HepG2 (cell line): ENCODE measurements around the gene ABI3. TPM values are rescaled to one million over a fixed set of nuclear protein-coding genes. Genes with fewer than 3 reads are reported as not detected.

ENCODE experiments used
- ARHGAP35 ChIP-seq: sonication (generic); formaldehyde crosslinking; IDR thresholded peaks from 2 replicates; pipeline ENCODE4 v1.9.0; 2022; ENCODE audit warnings: mild to moderate bottlenecking, inconsistent platforms, moderate library complexity, missing genetic modification reagents, borderline replicate concordance
- FLYWCH1 ChIP-seq: sonication (generic); formaldehyde crosslinking; IDR thresholded peaks from 2 replicates; pipeline ENCODE4 v1.8.1; 2023; ENCODE audit warnings: mild to moderate bottlenecking, missing genetic modification reagents
- MAZ ChIP-seq, 2 experiments: sonication (generic) in 1 of 2; formaldehyde crosslinking in 1 of 2; IDR thresholded peaks; 2 replicates each; pipeline versions ENCODE4 v1.5.0 to v1.6.1; 2012 to 2020; ENCODE audit warnings: low read depth in 2 of 2, mild to moderate bottlenecking in 2 of 2, borderline replicate concordance in 1 of 2, improper control_type of control experiment in 1 of 2, low read length in 1 of 2, missing genetic modification reagents in 1 of 2, moderate library complexity in 1 of 2
- NR3C1 ChIP-seq: sonication (generic); formaldehyde crosslinking; IDR thresholded peaks from 2 replicates; pipeline ENCODE4 v1.4.0; 2020; ENCODE audit warnings: missing genetic modification reagents
- TOPORS ChIP-seq: sonication (generic); formaldehyde crosslinking; IDR thresholded peaks from 2 replicates; pipeline ENCODE4 v1.8.0; 2023; ENCODE audit warnings: mild to moderate bottlenecking, missing genetic modification reagents
- ZBTB42 ChIP-seq: sonication (generic); formaldehyde crosslinking; IDR thresholded peaks from 2 replicates; pipeline ENCODE4 v1.5.0; 2020; ENCODE audit warnings: mild to moderate bottlenecking, missing genetic modification reagents
- polyA plus RNA-seq, 8 experiments: library from polyadenylated mRNA; depleted of rRNA in 3 of 8; stranded (reverse) in 7 of 8; unstranded in 1 of 8; fragments of >200 nt; fragmentation: Illumina TruSeq in 4 of 8; extraction: Trizol in 4 of 8; gene quantifications; 2 replicates each; pipeline versions ENCODE4 v1.2.1 to v1.2.3, GENCODE V29; 2011 to 2016; ENCODE audit warnings: low read depth in 4 of 8, missing spikeins in 1 of 8, mixed read lengths in 1 of 8; ENCODE audit not compliant: insufficient read depth in 1 of 8
- total RNA-seq, 5 experiments: library from RNA; depleted of rRNA; stranded (reverse); fragments of >200 nt; fragmentation: Illumina TruSeq; extraction: Trizol; gene quantifications; 2 replicates each; pipeline ENCODE4 v1.2.3, GENCODE V29; 2016; ENCODE audit warnings: low read depth in 1 of 5
- TF ChIP-seq, protein P1 (sequence below): sonication (generic); formaldehyde crosslinking; conservative IDR thresholded peaks from 2 replicates; pipeline ENCODE4 v1.5.0; 2020; ENCODE audit warnings: missing genetic modification reagents
- TF ChIP-seq, protein P2 (sequence below): sonication (generic); formaldehyde crosslinking; IDR thresholded peaks from 2 replicates; pipeline ENCODE4 v1.5.0; 2020; ENCODE audit warnings: missing genetic modification reagents
- TF ChIP-seq, protein P3 (sequence below): sonication (generic); formaldehyde crosslinking; IDR thresholded peaks from one replicate; pipeline ENCODE4 v1.5.1; 2020; ENCODE audit warnings: mild to moderate bottlenecking, missing genetic modification reagents; ENCODE audit errors: not compliant biosample characterization
- TF ChIP-seq, protein P4 (sequence below): sonication (generic); formaldehyde crosslinking; IDR thresholded peaks from 2 replicates; pipeline ENCODE4 v1.4.0; 2020; ENCODE audit warnings: missing genetic modification reagents, low read depth, mild to moderate bottlenecking, borderline replicate concordance

ABI3 gene
- total and polyA plus RNA-seq, 2 of the 13 experiments (the other 11 are each of a cell fraction or from before 2014, with no cell fraction given), result not detected

DNA sequence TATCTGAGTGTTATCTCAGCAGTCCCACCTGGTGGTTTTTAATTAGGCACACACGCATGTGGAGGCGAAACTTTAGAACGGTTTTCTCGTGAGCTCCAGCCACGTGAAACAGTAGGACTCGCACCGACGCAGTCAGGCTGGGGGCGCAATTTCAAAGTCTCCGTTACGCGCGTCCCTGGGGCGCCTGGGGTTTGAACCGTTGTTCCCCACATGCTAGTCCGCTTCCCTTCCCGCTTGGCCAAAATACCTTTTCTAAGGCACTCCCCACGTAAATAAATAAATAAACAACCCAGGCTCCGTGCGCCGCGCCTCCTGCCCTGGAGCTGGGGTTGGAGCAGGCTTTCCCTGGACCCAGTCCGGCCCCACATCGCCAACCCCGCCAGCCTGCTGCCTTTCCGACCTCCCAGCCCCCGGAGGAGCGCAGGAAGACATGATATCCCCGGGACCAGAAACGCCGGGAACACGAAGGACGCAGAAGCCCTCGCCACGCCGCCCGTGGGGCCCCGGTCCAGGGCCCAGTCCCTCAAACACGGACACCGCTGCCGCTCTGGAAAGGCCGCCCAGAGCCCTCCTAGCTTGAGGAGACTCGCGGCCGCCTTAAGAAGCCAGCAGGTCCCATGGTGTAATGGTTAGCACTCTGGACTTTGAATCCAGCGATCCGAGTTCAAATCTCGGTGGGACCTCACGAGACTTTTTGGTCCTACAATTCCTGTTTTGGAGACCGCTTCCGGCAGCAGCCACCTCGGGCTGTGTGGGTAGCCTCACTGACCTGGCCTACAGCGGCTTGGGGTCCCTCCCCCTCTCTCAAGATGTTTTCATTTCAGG lies 18.4 kb upstream of the ABI3 start (continued):
- TF ChIP-seq, protein P1, sequence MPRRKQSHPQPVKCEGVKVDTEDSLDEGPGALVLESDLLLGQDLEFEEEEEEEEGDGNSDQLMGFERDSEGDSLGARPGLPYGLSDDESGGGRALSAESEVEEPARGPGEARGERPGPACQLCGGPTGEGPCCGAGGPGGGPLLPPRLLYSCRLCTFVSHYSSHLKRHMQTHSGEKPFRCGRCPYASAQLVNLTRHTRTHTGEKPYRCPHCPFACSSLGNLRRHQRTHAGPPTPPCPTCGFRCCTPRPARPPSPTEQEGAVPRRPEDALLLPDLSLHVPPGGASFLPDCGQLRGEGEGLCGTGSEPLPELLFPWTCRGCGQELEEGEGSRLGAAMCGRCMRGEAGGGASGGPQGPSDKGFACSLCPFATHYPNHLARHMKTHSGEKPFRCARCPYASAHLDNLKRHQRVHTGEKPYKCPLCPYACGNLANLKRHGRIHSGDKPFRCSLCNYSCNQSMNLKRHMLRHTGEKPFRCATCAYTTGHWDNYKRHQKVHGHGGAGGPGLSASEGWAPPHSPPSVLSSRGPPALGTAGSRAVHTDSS (CRISPR knock-in tag), result peak; percentile 90; the same call in 1 of the 2 replicates
- TF ChIP-seq, protein P2, sequence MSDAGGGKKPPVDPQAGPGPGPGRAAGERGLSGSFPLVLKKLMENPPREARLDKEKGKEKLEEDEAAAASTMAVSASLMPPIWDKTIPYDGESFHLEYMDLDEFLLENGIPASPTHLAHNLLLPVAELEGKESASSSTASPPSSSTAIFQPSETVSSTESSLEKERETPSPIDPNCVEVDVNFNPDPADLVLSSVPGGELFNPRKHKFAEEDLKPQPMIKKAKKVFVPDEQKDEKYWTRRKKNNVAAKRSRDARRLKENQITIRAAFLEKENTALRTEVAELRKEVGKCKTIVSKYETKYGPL (CRISPR knock-in tag), result peak; percentile 86; the same call in 1 of the 2 replicates
- TF ChIP-seq FLYWCH1 (CRISPR knock-in tag), result no peak; the same call in 1 of the 2 replicates
- TF ChIP-seq, protein P3, sequence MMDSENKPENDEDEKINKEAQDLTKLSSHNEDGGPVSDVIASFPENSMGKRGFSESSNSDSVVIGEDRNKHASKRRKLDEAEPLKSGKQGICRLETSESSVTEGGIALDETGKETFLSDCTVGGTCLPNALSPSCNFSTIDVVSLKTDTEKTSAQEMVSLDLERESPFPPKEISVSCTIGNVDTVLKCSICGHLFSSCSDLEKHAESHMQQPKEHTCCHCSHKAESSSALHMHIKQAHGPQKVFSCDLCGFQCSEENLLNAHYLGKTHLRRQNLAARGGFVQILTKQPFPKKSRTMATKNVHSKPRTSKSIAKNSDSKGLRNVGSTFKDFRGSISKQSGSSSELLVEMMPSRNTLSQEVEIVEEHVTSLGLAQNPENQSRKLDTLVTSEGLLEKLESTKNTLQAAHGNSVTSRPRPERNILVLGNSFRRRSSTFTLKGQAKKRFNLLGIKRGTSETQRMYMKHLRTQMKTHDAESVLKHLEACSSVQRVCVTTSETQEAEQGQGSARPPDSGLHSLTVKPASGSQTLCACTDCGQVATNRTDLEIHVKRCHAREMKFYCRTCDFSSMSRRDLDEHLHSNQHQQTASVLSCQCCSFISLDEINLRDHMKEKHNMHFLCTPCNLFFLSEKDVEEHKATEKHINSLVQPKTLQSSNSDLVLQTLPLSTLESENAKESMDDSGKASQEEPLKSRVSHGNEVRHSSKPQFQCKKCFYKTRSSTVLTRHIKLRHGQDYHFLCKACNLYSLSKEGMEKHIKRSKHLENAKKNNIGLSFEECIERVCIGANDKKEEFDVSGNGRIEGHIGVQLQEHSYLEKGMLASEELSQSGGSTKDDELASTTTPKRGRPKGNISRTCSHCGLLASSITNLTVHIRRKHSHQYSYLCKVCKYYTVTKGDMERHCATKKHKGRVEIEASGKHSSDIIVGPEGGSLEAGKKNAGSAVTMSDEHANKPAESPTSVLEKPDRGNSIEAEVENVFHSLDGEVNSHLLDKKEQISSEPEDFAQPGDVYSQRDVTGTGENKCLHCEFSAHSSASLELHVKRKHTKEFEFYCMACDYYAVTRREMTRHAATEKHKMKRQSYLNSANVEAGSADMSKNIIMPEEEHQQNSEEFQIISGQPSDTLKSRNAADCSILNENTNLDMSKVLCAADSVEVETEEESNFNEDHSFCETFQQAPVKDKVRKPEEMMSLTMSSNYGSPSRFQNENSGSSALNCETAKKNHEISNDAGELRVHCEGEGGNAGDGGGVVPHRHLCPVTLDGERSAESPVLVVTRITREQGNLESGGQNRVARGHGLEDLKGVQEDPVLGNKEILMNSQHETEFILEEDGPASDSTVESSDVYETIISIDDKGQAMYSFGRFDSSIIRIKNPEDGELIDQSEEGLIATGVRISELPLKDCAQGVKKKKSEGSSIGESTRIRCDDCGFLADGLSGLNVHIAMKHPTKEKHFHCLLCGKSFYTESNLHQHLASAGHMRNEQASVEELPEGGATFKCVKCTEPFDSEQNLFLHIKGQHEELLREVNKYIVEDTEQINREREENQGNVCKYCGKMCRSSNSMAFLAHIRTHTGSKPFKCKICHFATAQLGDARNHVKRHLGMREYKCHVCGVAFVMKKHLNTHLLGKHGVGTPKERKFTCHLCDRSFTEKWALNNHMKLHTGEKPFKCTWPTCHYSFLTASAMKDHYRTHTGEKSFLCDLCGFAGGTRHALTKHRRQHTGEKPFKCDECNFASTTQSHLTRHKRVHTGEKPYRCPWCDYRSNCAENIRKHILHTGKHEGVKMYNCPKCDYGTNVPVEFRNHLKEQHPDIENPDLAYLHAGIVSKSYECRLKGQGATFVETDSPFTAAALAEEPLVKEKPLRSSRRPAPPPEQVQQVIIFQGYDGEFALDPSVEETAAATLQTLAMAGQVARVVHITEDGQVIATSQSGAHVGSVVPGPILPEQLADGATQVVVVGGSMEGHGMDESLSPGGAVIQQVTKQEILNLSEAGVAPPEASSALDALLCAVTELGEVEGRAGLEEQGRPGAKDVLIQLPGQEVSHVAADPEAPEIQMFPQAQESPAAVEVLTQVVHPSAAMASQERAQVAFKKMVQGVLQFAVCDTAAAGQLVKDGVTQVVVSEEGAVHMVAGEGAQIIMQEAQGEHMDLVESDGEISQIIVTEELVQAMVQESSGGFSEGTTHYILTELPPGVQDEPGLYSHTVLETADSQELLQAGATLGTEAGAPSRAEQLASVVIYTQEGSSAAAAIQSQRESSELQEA, result peak; percentile 60
- TF ChIP-seq NR3C1 (CRISPR knock-in tag), result no peak
- TF ChIP-seq ZBTB42, result peak; percentile 90
- peak; percentile 32; the same call in 1 of the 2 replicates for TF ChIP-seq ARHGAP35 (CRISPR knock-in tag)
- TF ChIP-seq MAZ (IDR thresholded peaks at IDR 0.05; ENCODE audit: borderline replicate concordance, low read depth, low read length), result 0 out of 2 replicates have a peak, but pooled peaks have one; percentile 13
- peak; percentile 83 for TF ChIP-seq MAZ (CRISPR knock-in tag; IDR thresholded peaks at IDR 0.05; ENCODE audit: low read depth)
- TF ChIP-seq TOPORS (CRISPR knock-in tag), result peak; percentile 96
- TF ChIP-seq, protein P4, sequence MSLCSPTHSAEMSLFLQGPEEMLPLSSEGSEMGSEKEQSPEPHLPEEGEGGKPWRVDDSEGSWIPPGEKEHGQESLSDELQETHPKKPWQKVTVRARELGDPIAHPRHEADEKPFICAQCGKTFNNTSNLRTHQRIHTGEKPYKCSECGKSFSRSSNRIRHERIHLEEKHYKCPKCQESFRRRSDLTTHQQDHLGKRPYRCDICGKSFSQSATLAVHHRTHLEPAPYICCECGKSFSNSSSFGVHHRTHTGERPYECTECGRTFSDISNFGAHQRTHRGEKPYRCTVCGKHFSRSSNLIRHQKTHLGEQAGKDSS, result peak; percentile 48; the same call in 1 of the 2 replicates
